VCaP (cell line): Measurements from ENCODE around the gene VAPA.
A peak's percentile ranks its signal among the peaks of the same experiment; 100 is the strongest.

Experiments used
- H3K27ac ChIP-seq: fragments of 450-650 bp; 2 replicates; pipeline ENCODE4 v1.5.1; 2017
- TF ChIP-seq, protein P1 (sequence below): fragments of 450-650 bp; conservative IDR thresholded peaks from 2 replicates; pipeline ENCODE4 v1.5.1; 2017; ENCODE audit warnings: mild to moderate bottlenecking, moderate library complexity

VAPA gene

DNA sequence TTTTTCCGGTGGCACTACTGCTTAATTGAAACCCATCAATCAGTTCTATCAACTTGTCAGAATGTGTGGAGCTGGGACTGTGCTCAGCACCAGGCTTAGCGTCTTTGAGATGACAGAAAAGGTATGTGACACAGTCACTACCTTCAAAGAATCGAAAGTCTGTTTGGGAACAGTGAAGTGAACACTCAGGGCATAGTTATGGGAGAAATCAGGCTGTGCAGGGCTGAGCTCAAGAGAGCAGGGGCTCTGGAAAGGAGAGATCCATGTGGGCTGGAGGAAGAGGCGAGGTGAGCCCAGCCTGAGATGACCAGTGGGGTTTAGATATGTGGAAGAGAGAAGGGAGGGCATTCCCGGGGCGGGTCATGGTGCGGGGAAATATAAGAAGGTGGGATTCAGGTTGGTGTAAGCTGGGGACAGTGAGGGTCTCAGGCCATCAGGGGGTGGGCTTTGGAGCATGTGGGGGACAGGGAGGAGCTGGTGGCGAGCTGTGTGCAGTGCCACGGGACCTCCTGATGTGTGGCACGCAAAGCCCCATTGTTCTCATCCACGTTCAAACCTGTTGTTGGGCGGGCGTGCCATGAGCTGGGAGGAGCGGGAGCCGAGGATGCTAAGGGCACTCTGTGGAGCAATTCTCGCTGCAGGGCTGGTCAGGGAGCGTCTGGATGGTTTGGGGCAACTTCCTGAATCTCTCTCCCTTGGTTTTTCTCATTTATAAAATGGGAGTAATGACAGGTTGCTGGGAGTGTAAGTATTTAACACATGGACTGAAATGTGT lies 72.5 kb downstream of the VAPA start:
- H3K27ac ChIP-seq = no peak overlapping the region; the same call in 1 of the 2 replicates
- TF ChIP-seq, protein P1, sequence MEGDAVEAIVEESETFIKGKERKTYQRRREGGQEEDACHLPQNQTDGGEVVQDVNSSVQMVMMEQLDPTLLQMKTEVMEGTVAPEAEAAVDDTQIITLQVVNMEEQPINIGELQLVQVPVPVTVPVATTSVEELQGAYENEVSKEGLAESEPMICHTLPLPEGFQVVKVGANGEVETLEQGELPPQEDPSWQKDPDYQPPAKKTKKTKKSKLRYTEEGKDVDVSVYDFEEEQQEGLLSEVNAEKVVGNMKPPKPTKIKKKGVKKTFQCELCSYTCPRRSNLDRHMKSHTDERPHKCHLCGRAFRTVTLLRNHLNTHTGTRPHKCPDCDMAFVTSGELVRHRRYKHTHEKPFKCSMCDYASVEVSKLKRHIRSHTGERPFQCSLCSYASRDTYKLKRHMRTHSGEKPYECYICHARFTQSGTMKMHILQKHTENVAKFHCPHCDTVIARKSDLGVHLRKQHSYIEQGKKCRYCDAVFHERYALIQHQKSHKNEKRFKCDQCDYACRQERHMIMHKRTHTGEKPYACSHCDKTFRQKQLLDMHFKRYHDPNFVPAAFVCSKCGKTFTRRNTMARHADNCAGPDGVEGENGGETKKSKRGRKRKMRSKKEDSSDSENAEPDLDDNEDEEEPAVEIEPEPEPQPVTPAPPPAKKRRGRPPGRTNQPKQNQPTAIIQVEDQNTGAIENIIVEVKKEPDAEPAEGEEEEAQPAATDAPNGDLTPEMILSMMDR = no peak

DNA sequence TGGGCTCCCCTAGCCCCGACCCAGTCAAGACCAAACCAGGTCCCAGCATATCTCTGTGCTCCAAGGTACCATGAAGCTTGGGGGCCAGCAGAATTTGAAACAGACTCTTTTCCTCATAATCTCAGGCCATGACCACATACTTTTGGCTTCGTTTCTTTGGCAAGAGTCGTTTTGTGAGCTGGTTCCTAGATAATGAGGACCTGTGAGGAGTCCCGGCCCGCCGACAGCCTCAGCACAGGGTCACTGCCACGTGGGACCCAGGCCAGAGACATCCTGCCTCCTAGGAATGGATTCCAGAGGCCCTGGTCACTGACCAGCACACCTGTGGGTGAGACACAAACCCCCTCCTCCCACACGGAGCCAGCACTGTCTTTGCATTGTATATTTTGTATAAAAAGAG lies 73.5 kb downstream of the VAPA start:
- TF ChIP-seq, protein P1 = no peak
- peak overlapping the region; percentile 73 for H3K27ac ChIP-seq

DNA sequence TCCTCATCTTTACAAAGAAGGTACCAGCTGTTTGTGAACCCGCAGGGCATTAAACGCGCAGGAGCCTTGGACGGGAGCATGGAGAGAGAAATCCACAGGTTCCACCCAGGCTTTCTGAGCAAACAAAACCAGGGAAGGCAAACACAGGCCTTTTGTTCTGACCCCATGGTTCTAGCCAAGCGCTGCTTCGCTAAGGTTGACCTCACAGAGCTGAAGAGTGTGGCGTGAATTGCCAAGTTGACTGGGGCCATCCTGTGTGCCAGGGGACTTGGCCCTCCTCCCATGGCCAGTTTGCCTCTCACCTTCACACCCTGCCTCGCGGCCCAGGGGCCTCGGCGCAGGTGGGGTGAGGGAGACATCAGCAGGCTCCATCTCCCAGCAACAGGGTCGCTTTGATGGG lies 74.1 kb downstream of the VAPA start:
- TF ChIP-seq, protein P1 = no peak
- peak overlapping the region; percentile 73 for H3K27ac ChIP-seq

DNA sequence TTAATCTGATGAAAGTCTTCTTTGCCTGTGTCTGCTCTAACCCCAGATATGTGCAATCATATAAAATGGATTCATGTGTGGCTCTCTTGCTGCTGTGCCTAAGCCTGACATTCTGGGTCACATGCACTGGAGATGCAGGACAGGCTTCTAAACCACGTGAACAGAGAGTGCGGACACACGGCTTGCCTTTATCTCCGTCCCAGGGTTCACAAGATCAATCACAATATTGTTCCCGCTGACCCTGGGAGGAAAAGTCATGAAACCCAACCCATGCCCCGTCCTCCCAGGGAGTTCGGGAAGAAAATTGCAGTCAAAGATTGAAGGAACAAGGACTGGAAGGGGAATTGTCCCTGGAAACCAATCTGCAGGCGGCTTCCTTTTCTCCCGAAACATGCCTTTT lies 74.8 kb downstream of the VAPA start:
- H3K27ac ChIP-seq = peak overlapping the region; percentile 73
- TF ChIP-seq, protein P1 = no peak

DNA sequence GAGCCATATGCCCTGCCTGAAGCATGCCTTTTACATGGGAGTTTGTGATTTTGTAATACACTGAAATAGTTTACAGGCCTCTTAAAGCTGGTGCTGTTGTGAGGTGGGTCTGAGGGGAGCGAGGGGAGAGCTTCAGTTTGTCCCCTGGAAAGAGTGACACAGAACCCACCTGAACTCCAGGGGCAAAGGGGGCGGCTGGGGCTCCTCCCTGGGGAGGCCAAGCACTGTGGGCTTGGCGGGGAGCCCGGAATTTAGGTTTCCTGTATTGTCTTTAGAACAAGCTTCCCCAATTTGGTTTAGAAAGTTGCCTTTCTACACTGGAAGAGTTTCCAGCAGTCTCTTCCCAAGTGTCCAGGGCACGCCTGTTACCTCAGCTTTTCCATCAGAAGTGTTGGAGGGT lies 75.7 kb downstream of the VAPA start:
- peak overlapping the region; percentile 73; the same call in 1 of the 2 replicates for H3K27ac ChIP-seq
- TF ChIP-seq, protein P1 = no peak

DNA sequence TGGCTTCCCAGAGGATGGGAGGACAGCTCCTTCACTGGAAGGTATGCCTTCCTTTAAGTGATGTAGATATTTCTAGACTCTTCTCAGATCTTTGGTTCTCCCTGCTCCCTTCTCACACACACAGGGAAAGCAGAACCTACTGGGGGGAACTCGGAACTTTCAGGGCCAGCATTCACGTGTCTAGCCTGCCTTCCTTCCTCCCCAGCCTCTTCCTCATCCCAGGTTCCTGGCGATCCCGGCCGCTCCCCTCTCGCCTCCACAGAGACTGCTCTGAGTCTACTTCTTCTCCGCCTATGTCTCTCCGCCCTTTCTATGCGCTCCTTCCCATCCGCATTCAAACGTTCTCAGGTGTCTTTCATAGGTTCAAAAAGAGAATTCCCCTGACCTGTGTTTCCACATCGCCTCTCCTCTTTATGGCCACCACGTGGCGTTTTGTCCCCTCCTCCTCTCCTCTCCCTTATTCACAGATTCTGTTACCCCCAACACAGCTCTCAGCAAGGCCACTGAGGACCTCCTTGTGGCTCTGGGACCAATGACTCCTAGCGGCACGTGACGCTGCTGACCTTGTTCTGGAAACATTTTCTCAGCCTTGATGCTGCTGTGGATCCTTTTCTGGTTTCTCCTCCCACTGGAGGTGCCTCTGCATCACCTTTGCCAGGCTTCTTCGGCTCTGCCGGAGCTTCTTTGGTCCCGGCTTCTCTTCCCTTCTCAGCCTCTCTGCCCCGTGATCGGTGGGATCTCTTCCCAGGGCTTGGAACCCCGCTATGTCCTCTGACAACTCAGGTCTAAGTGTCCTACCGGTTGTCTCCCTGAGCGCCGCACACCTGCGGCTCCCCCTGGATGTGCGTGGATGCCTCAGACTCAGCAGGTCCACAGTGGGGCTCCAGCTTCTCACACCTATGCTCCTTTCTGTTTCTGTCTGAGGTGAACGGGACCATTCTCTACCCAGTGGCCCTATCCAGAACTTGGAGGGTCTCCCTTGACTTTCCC lies 77.5 kb downstream of the VAPA start:
- TF ChIP-seq, protein P1 = no peak
- H3K27ac ChIP-seq = no peak overlapping the region

DNA sequence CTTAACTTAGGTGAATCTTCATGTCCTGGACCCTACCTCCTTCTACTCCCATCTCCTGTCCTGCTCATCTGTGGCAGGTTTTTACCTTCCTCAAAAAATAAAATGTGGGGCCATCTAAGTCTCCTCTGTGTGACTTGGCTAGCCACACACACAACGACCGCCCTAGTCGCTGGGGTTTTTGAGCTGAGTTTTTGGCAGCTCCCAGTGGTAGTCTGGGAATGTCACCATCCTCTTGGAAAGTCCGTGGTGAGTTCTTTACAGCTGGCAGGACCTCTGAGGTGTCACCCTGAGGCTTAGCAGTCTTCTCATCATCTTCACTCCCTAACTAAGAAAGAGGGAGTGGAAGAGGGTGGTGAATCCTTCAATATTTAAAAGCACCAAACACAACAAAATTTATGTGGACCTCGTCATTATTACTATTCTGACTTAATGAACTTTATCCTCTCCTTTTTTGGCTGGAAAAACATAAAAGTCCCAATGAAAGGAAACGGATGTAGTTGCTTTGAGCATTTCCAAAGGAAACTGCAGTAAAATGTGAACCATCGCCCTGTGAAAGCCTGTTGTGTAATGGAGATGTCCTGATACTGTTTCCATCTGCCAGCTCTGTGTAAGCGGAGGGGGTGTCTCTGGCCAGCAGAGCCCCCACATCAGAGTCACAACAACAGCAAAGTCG lies 78.6 kb downstream of the VAPA start:
- TF ChIP-seq, protein P1 = no peak

More for the DNA sequence above, 78.6 kb downstream of the VAPA start:
- H3K27ac ChIP-seq = peak overlapping the region; percentile 77; the same call in 1 of the 2 replicates
